Measurements from ENCODE around the gene SRXN1.

The SRXN1 gene

DNA sequence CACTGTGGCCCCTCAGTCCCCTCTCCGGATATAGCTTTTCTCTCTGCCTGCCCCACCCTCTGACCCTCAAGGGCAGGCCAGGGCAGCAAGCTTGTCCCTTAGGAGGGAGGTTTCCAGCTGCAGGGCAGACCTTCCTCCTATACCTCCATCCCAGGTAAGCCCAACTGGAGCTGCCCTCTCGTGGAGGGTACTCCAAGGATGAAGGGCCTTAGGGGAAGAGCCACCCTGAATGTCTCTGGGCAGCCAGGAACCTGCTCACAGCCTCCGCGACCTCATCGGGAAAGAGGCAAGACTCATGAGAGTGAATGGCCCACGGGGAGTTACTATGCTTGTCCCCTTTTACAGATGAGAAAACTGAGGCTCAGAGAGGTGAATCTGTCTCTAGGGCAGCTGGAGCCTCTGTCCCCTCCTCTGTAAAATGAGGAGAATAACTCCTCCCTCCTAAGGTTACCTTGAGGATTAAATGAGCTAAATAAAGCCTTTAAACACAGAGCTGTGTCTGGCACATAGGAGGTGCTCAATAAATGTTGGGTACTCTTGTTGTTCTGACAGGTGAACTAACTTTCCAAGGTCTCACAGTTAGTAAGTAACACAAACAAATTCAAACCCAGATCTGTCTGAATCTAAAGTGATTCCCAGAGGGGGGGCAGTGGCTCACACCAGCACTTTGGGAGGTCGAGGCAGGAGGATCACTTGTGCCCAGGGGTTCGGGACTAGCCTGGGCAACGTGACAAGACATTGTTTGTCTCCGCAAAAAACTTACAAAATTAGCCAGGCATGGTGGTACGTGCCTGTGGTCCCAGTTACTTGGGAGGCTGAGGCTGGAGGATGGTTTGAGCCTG, 12.1 kb downstream of the SRXN1 start:
- H3K27ac ChIP-seq (ENCODE audit: low read depth, low read length), result no peak overlapping the region
- no peaks in the 10 kb centered on the region for H3K36me3 ChIP-seq (ENCODE audit: control insufficient read depth in 5 of 5, insufficient read depth in 5 of 5, low read length in 5 of 5)
- H3K27me3 ChIP-seq (ENCODE audit: control insufficient read depth in 5 of 5, insufficient read depth in 4 of 5, low read length in 5 of 5), result peaks cover 5 to 12% (median 6%) of the 10 kb centered on the region in 5 donors
- peaks cover 0 to 15% (median 14%) of the 10 kb centered on the region in 5 donors for H3K4me1 ChIP-seq (ENCODE audit: control insufficient read depth in 5 of 5, insufficient read depth in 5 of 5, low read length in 5 of 5)
- no peak overlapping the region for H3K9ac ChIP-seq (ENCODE audit: low read length in 5 of 5)
- no peaks in the 10 kb centered on the region for H3K9me3 ChIP-seq (ENCODE audit: control insufficient read depth in 5 of 5, low read length in 5 of 5)
- H3K4me3 ChIP-seq (ENCODE audit: low read depth in 1 of 5, low read length in 5 of 5), result no peak overlapping the region

DNA sequence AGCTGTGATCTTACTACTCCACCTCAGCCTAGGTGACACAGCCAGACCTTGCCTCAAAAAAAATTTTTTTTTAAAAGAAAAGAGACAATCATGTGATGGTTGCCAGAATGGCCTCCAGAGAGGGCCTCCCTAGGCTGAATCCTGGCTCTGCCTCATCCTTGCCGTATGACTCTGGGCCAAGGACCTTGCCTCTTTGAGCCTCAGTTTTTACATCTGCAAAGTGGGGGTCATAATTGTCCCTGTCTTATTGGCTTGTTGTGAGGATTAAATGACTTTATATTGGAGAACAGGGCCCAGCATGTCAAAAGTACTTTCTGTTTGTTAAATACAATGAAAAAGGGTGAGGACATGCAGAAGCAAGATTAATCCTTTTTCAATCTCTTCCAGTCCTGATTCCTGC, 14.4 kb downstream of the SRXN1 start:
- H3K9me3 ChIP-seq (ENCODE audit: control insufficient read depth in 5 of 5, low read length in 5 of 5), result no peaks in the 10 kb centered on the region
- no peaks in the 10 kb centered on the region for H3K36me3 ChIP-seq (ENCODE audit: control insufficient read depth in 5 of 5, insufficient read depth in 5 of 5, low read length in 5 of 5)
- peaks cover 0 to 7% (median 6%) of the 10 kb centered on the region in 5 donors for H3K4me1 ChIP-seq (ENCODE audit: control insufficient read depth in 5 of 5, insufficient read depth in 5 of 5, low read length in 5 of 5)
- H3K4me3 ChIP-seq (ENCODE audit: low read depth in 1 of 5, low read length in 5 of 5), result no peak overlapping the region
- H3K9ac ChIP-seq (ENCODE audit: low read length in 5 of 5), result no peak overlapping the region
- H3K27ac ChIP-seq (ENCODE audit: low read depth, low read length), result no peak overlapping the region
- peaks cover 10 to 14% (median 13%) of the 10 kb centered on the region in 5 donors for H3K27me3 ChIP-seq (ENCODE audit: control insufficient read depth in 5 of 5, insufficient read depth in 4 of 5, low read length in 5 of 5)

DNA sequence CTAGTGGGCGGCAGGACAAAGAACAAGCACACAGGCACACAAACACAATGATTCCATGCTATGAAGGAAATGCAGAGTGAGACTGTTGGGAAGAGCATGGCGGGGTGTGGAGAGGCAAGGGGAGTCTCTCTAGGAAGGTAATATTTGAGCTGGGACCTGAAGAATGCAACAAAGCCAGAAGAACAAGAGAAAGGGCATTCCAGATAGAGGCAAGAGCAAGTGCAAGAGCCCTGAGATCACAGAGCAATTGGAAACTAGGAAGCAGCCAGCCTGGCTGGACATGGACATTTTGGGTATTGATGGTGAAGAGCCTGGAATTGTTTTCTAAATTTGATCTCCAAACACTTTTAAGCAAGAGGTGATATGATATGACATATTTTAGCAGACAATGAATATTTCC, 15.4 kb downstream of the SRXN1 start:
- Histone ChIP-seq H3K4me1 (ENCODE audit: control insufficient read depth in 5 of 5, insufficient read depth in 5 of 5, low read length in 5 of 5) (peaks cover 0 to 2% (median 1%) of the 10 kb centered on the region in 5 donors), H3K4me3 (ENCODE audit: low read depth in 1 of 5, low read length in 5 of 5) (no peak overlapping the region), H3K9me3 (ENCODE audit: control insufficient read depth in 5 of 5, low read length in 5 of 5) (no peaks in the 10 kb centered on the region), H3K9ac (ENCODE audit: low read length in 5 of 5) (no peak overlapping the region), H3K27ac (ENCODE audit: low read depth, low read length) (no peak overlapping the region), H3K27me3 (ENCODE audit: control insufficient read depth in 5 of 5, insufficient read depth in 4 of 5, low read length in 5 of 5) (peaks cover 6 to 10% (median 7%) of the 10 kb centered on the region in 5 donors), H3K36me3 (ENCODE audit: control insufficient read depth in 5 of 5, insufficient read depth in 5 of 5, low read length in 5 of 5) (no peaks in the 10 kb centered on the region)

DNA sequence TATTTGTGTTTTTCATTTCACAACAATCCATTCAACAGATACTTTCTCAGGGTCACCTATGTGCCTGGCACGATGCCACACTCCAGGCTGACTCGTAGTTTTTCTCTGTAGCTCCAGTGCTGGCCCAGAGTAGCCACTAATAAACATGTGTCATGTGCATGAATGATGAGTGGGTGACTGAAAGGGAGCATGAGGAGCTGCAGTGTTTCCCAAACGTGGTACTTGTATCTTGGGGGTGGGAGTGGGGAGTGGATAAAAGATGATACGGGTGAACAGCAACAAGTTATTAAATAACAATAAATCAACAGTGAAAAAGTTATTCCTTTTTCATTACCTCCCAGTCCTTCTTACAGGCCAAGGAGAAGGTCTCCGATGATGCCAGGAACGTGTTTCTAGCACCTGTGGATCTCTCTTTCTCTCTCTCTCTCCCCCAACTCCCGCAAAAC, 17.1 kb downstream of the SRXN1 start:
- Histone ChIP-seq H3K9me3 (ENCODE audit: control insufficient read depth in 5 of 5, low read length in 5 of 5) (no peaks in the 10 kb centered on the region), H3K4me1 (ENCODE audit: control insufficient read depth in 5 of 5, insufficient read depth in 5 of 5, low read length in 5 of 5) (no peaks in the 10 kb centered on the region), H3K9ac (ENCODE audit: low read length in 5 of 5) (no peak overlapping the region), H3K36me3 (ENCODE audit: control insufficient read depth in 5 of 5, insufficient read depth in 5 of 5, low read length in 5 of 5) (no peaks in the 10 kb centered on the region), H3K27me3 (ENCODE audit: control insufficient read depth in 5 of 5, insufficient read depth in 4 of 5, low read length in 5 of 5) (peaks cover 5 to 10% (median 7%) of the 10 kb centered on the region in 5 donors), H3K4me3 (ENCODE audit: low read depth in 1 of 5, low read length in 5 of 5) (no peak overlapping the region), H3K27ac (ENCODE audit: low read depth, low read length) (no peak overlapping the region)

DNA sequence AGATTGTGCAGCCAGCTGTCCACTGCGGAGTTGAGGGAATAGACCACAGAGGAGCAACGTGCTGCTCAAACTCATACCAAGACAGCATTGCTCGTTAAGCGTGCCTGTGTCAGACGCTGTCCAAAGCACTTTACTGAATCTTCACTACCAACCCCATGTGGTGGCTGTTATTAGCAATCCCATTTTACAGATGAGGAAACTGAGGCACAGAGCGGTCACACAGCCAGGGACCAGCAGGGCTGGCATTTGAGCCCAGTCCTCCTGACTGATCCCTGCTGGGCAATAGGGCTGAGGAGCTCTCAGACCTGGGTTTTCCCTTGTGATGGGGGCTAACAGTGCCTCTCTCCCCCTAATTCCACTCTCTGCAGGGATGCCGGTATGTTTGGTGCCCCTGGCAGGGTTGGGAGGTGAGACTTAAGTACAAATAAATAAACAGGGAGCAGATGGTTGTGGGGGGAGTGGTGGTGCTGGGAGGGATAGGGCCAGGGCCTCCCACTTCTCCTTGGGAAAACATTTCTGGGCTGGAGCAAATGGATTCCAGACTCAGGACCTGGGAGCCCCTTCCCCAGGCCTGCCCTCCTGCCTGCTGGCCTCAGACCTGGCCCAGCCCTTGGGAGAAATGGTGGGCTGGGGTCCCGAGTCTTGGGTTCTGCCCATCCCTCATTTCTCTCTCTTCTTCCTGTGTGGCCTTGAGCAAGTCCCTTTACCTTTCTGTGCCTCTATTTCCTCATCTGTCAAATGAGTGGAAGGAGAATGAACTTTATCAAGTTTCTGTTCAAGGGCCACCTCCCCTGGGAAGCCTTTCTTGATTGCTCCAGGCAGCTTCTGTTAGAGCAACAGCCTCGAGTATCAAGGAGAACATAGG, 17.7 kb downstream of the SRXN1 start:
- no peak overlapping the region for H3K27ac ChIP-seq (ENCODE audit: low read depth, low read length)
- H3K9me3 ChIP-seq (ENCODE audit: control insufficient read depth in 5 of 5, low read length in 5 of 5), result no peaks in the 10 kb centered on the region
- no peak overlapping the region for H3K4me3 ChIP-seq (ENCODE audit: low read depth in 1 of 5, low read length in 5 of 5)
- H3K4me1 ChIP-seq (ENCODE audit: control insufficient read depth in 5 of 5, insufficient read depth in 5 of 5, low read length in 5 of 5), result no peaks in the 10 kb centered on the region
- H3K36me3 ChIP-seq (ENCODE audit: control insufficient read depth in 5 of 5, insufficient read depth in 5 of 5, low read length in 5 of 5), result no peaks in the 10 kb centered on the region
- no peak overlapping the region for H3K9ac ChIP-seq (ENCODE audit: low read length in 5 of 5)
- peaks cover 2 to 10% (median 7%) of the 10 kb centered on the region in 5 donors for H3K27me3 ChIP-seq (ENCODE audit: control insufficient read depth in 5 of 5, insufficient read depth in 4 of 5, low read length in 5 of 5)

DNA sequence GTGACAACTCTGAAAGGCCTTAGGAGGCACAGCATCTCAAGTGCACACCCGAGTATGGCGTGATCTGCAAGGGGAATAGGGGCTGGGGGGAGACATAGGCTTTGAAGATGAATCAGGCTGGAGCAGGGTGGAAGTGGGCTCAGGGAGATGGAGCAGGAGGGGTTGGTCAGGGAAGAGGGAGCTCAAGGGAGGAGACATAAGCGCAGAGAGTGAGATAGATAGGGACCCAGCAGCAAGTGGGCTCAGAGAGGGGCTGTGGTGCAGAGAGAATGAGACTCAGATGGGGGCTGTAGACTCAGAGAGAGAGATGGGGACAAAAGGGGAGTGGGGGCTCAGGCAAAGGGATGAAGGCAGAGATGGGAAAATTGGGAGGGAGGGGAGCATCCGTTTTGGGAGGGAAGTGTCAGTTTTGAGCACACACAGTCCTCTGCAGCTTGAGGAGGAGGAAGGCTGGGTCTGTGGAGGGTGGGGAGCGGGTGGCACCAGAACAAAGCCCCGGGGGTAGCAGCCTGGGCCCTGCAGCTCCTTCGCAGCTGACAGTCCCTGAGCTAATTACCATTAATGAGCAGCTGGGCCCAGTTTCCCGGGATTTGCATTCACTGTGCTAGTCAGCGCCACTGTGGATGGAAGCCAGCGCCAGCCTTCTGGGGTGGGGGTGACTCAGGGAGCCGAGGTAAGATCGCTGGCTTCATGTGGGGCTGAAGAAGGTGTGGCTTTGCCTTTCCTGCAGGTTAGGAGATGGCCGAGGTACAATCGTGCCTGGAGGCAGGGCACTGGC, 18.7 kb downstream of the SRXN1 start:
- Histone ChIP-seq H3K9me3 (ENCODE audit: control insufficient read depth in 5 of 5, low read length in 5 of 5) (no peaks in the 10 kb centered on the region), H3K27ac (ENCODE audit: low read depth, low read length) (no peak overlapping the region), H3K9ac (ENCODE audit: low read length in 5 of 5) (no peak overlapping the region), H3K4me1 (ENCODE audit: control insufficient read depth in 5 of 5, insufficient read depth in 5 of 5, low read length in 5 of 5) (no peaks in the 10 kb centered on the region), H3K27me3 (ENCODE audit: control insufficient read depth in 5 of 5, insufficient read depth in 4 of 5, low read length in 5 of 5) (peaks cover 2 to 10% (median 7%) of the 10 kb centered on the region in 5 donors), H3K4me3 (ENCODE audit: low read depth in 1 of 5, low read length in 5 of 5) (no peak overlapping the region), H3K36me3 (ENCODE audit: control insufficient read depth in 5 of 5, insufficient read depth in 5 of 5, low read length in 5 of 5) (no peaks in the 10 kb centered on the region)

DNA sequence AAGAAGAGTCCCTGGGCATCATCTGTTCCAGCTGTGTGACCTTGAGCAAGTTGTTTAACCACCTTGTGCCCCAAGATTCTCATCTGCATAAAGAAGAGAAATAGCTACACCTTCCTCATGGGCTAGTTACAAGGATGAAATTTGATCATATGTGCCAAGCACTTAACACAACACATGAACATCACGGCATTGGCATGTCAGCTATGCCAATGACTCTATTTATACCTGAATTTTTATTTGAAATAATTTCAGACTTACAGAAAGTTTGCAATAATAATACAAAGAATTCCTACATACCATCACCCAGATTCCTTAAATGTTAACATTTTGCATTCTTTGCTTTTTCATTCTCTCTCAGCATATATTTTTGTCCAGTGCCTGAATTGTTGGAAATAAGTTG, 21.9 kb downstream of the SRXN1 start:
- Histone ChIP-seq H3K9me3 (ENCODE audit: control insufficient read depth in 5 of 5, low read length in 5 of 5) (no peaks in the 10 kb centered on the region), H3K36me3 (ENCODE audit: control insufficient read depth in 5 of 5, insufficient read depth in 5 of 5, low read length in 5 of 5) (no peaks in the 10 kb centered on the region), H3K27ac (ENCODE audit: low read depth, low read length) (no peak overlapping the region), H3K9ac (ENCODE audit: low read length in 5 of 5) (no peak overlapping the region), H3K27me3 (ENCODE audit: control insufficient read depth in 5 of 5, insufficient read depth in 4 of 5, low read length in 5 of 5) (peaks cover 2 to 10% (median 7%) of the 10 kb centered on the region in 5 donors), H3K4me3 (ENCODE audit: low read depth in 1 of 5, low read length in 5 of 5) (no peak overlapping the region), H3K4me1 (ENCODE audit: control insufficient read depth in 5 of 5, insufficient read depth in 5 of 5, low read length in 5 of 5) (no peaks in the 10 kb centered on the region)

DNA sequence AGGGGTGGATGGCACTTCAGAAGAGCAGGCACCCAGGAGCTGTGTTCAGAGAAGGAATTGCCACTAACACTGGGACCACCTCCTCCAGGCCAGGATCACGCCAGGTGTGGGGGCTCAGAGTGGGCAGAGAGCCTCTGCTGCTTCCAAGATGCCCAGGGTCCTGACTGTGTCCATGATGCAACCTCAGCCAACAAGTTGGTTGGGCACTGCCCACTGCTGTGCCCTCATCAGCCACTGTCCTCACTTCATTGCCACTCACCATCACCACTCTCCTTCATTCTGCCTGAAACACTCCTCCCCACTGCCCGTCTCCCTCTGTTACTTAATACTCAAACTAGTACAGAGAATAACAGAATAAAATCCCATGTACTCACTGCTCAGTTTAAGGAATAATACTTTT, 26.4 kb downstream of the SRXN1 start:
- no peak overlapping the region for H3K4me3 ChIP-seq (ENCODE audit: low read depth in 1 of 5, low read length in 5 of 5)
- H3K27me3 ChIP-seq (ENCODE audit: control insufficient read depth in 5 of 5, insufficient read depth in 4 of 5, low read length in 5 of 5), result peaks cover 2 to 16% (median 4%) of the 10 kb centered on the region in 5 donors
- H3K36me3 ChIP-seq (ENCODE audit: control insufficient read depth in 5 of 5, insufficient read depth in 5 of 5, low read length in 5 of 5), result no peaks in the 10 kb centered on the region
- peaks cover 0 to 5% (median 0%) of the 10 kb centered on the region in 5 donors for H3K4me1 ChIP-seq (ENCODE audit: control insufficient read depth in 5 of 5, insufficient read depth in 5 of 5, low read length in 5 of 5)
- no peak overlapping the region for H3K27ac ChIP-seq (ENCODE audit: low read depth, low read length)
- H3K9ac ChIP-seq (ENCODE audit: low read length in 5 of 5), result no peak overlapping the region
- peaks cover 0 to 9% (median 7%) of the 10 kb centered on the region in 5 donors for H3K9me3 ChIP-seq (ENCODE audit: control insufficient read depth in 5 of 5, low read length in 5 of 5)

GRCh38 chr20:625360-625932, 27.6 kb downstream of the SRXN1 start:
- Histone ChIP-seq H3K36me3 (ENCODE audit: control insufficient read depth in 5 of 5, insufficient read depth in 5 of 5, low read length in 5 of 5) (no peaks in the 10 kb centered on the region), H3K9ac (ENCODE audit: low read length in 5 of 5) (no peak overlapping the region), H3K4me1 (ENCODE audit: control insufficient read depth in 5 of 5, insufficient read depth in 5 of 5, low read length in 5 of 5) (peaks cover 0 to 6% (median 0%) of the 10 kb centered on the region in 5 donors), H3K27ac (ENCODE audit: low read depth, low read length) (no peak overlapping the region), H3K9me3 (ENCODE audit: control insufficient read depth in 5 of 5, low read length in 5 of 5) (peaks cover 0 to 9% (median 7%) of the 10 kb centered on the region in 5 donors), H3K27me3 (ENCODE audit: control insufficient read depth in 5 of 5, insufficient read depth in 4 of 5, low read length in 5 of 5) (peaks cover 3 to 27% (median 6%) of the 10 kb centered on the region in 5 donors), H3K4me3 (ENCODE audit: low read depth in 1 of 5, low read length in 5 of 5) (no peak overlapping the region)

Measured in subcutaneous abdominal adipose tissue (tissue), 5 donors.